ENCODE data around the gene TMEM132C. TPM values are rescaled to one million over a fixed set of nuclear protein-coding genes. Genes with fewer than 3 reads are reported as not detected.

Gene TMEM132C
- total RNA-seq, 1 experiment from 2014 or later, result not detected

GRCh38 chr12:128388461-128389000, 121.6 kb downstream of the TMEM132C start (continued):
- no peak for TF ChIP-seq ZNF425 (CRISPR knock-in tag; conservative IDR thresholded peaks at IDR 0.05)
- no peak for TF ChIP-seq FOXK1 (CRISPR knock-in tag; IDR thresholded peaks at IDR 0.05)
- no peak for TF ChIP-seq RELA (CRISPR knock-in tag; IDR thresholded peaks at IDR 0.05; ENCODE audit: borderline replicate concordance)
- TF ChIP-seq SMAD4 (CRISPR knock-in tag; IDR thresholded peaks at IDR 0.05), result no peak
- no peak for TF ChIP-seq KAT7 (CRISPR knock-in tag; IDR thresholded peaks at IDR 0.05; ENCODE audit: borderline replicate concordance)

- ChIA-PET CTCF (no interaction called here), POLR2A (no interaction called here)
- no peak for TF ChIP-seq ARID4B (CRISPR knock-in tag; IDR thresholded peaks at IDR 0.05; ENCODE audit: borderline replicate concordance)
- TF ChIP-seq NFATC4 (CRISPR knock-in tag; IDR thresholded peaks at IDR 0.05), result no peak
- TF ChIP-seq IRF1 (CRISPR knock-in tag; IDR thresholded peaks at IDR 0.05), result no peak
- no peak for TF ChIP-seq ZNF423 (CRISPR knock-in tag; IDR thresholded peaks at IDR 0.05)
- TF ChIP-seq ZNF281 (CRISPR knock-in tag; IDR thresholded peaks at IDR 0.05), result no peak
- no peak for TF ChIP-seq ZNF138 (CRISPR knock-in tag; conservative IDR thresholded peaks at IDR 0.05)
- no peak for TF ChIP-seq ZNF532 (CRISPR knock-in tag; IDR thresholded peaks at IDR 0.05; ENCODE audit: borderline replicate concordance)
- no peak for TF ChIP-seq MYBL2 (CRISPR knock-in tag; IDR thresholded peaks at IDR 0.05)
- TF ChIP-seq NFYB (CRISPR knock-in tag; conservative IDR thresholded peaks at IDR 0.05; ENCODE audit: low read depth), result no peak
- no peak for TF ChIP-seq HMGXB4 (CRISPR knock-in tag; IDR thresholded peaks at IDR 0.05)
- no peak for TF ChIP-seq TP53 (CRISPR knock-in tag; IDR thresholded peaks at IDR 0.05)
- no peak for TF ChIP-seq ZNF416 (CRISPR knock-in tag; IDR thresholded peaks at IDR 0.05)
- TF ChIP-seq E2F5 (CRISPR knock-in tag; IDR thresholded peaks at IDR 0.05), result no peak
- H3K4me3 Mint-ChIP-seq, result no peak overlapping the region
- ATAC-seq (no peak), DNase-seq (ENCODE audit: low spot score) (no peak)
- H3K27ac Mint-ChIP-seq, result no peak overlapping the region
- peaks cover 82% of the 10 kb centered on the region for H3K36me3 Mint-ChIP-seq
- H3K4me1 Mint-ChIP-seq, result no peaks in the 10 kb centered on the region
- peaks cover 79% of the 10 kb centered on the region for H3K9me3 Mint-ChIP-seq
- peaks cover 4% of the 10 kb centered on the region for H3K27me3 Mint-ChIP-seq (ENCODE audit: low read depth)
Measured at GRCh38 chr12:128393346-128393745, 126.4 kb downstream of the TMEM132C start.

All from WTC11 (cell line).